Breast epithelium (tissue), 3 donors: ENCODE measurements around the gene MYO1B.

Experiments
- CTCF ChIP-seq, 3 donors: fragments of 450-650 bp; IDR thresholded peaks; one replicate each; pipeline ENCODE4 v1.5.1; 2016 to 2017; ENCODE audit warnings: antibody characterized with exemption in 3 of 3, mild to moderate bottlenecking in 3 of 3, moderate library complexity in 3 of 3
- POLR2A ChIP-seq: fragments of 450-650 bp; IDR thresholded peaks from one replicate; pipeline ENCODE4 v1.6.1; 2016; ENCODE audit warnings: antibody characterized with exemption, mild to moderate bottlenecking, moderate library complexity
- POLR2AphosphoS5 ChIP-seq, 3 donors: sonication (generic); formaldehyde crosslinking; IDR thresholded peaks; one replicate each; pipeline ENCODE4 v1.6.1; 2017; ENCODE audit warnings: antibody characterized with exemption in 3 of 3

GRCh38 chr2:191351921-191352320 is 106.7 kb downstream of the MYO1B start:
- TF ChIP-seq CTCF (IDR thresholded peaks at IDR 0.05) (no peak), POLR2AphosphoS5 (IDR thresholded peaks at IDR 0.05) (no peak), POLR2A (no peak)
